Measurements from ENCODE around the gene ZCCHC4.

GRCh38 chr4:25383647-25384046, 71.1 kb downstream of the ZCCHC4 start:
- TF ChIP-seq POLR2A (IDR thresholded peaks at IDR 0.05) (no peak), CTCF (IDR thresholded peaks at IDR 0.05) (no peak)

Measured in stomach (tissue), 4 donors.